Sigmoid colon (tissue), 7 donors: ENCODE results near the gene CFAP54. TPM values are rescaled to one million over a fixed set of nuclear protein-coding genes. Genes with fewer than 3 reads are reported as not detected.
"Not testable (repeated sequence)": the region's sequence is repeated elsewhere in the genome, so short reads cannot be mapped to it uniquely, and the experiment has no call there.

Experiments used
- DNase-seq: peaks from one replicate; pipeline ENCODE4 v3.0.0-alpha.2; 2019
- H3K27ac ChIP-seq, 4 donors: fragments of 200-600 bp; sonication (generic); one replicate each; pipeline ENCODE4 v1.5.1; 2016 to 2019; ENCODE audit warnings: mild to moderate bottlenecking in 1 of 4
- H3K27me3 ChIP-seq, 3 donors: fragments of 200-600 bp; sonication (generic); one replicate each; pipeline ENCODE4 v1.5.1; 2019; ENCODE audit warnings: mild to moderate bottlenecking in 1 of 3
- H3K36me3 ChIP-seq, 4 donors: fragments of 200-600 bp; sonication (generic); one replicate each; pipeline ENCODE4 v1.5.1; 2016 to 2019
- H3K4me1 ChIP-seq, 4 donors: fragments of 200-600 bp; sonication (generic); one replicate each; pipeline ENCODE4 v1.5.1; 2017 to 2019
- H3K4me3 ChIP-seq, 4 donors: fragments of 200-600 bp; sonication (generic); one replicate each; pipeline ENCODE4 v1.5.1; 2017 to 2019; ENCODE audit warnings: mild to moderate bottlenecking in 2 of 4, moderate library complexity in 1 of 4
- H3K9me3 ChIP-seq, 4 donors: fragments of 200-600 bp in 3 of 4; sonication (generic) in 3 of 4; one replicate each; pipeline versions ENCODE4 v1.5.1 to v1.6.1; 2013 to 2019
- EP300 ChIP-seq, 4 donors: sonication (generic); formaldehyde crosslinking; IDR thresholded peaks; one replicate each; pipeline ENCODE4 v1.6.1; 2017; ENCODE audit warnings: antibody characterized with exemption in 4 of 4
- POLR2A ChIP-seq, 2 donors: fragments of 450-650 bp; IDR thresholded peaks; one replicate each; pipeline ENCODE4 v1.6.1; 2016; ENCODE audit warnings: antibody characterized with exemption in 2 of 2, mild to moderate bottlenecking in 2 of 2, moderate library complexity in 2 of 2
- POLR2AphosphoS5 ChIP-seq, 4 donors: sonication (generic); formaldehyde crosslinking; IDR thresholded peaks; one replicate each; pipeline ENCODE4 v1.6.1; 2017; ENCODE audit warnings: antibody characterized with exemption in 4 of 4
- WGBS, 2 donors: extraction: QIAGEN DNeasy Blood & Tissue Kit; methylation state at CpG; one replicate each; pipeline ENCODE4 v1.1.7; 2013; 5-methylcytosine and 5-hydroxymethylcytosine counted together
- intact Hi-C: fragments of 100-400 bp; cut with DNase I; formaldehyde crosslinking; loops from one replicate; pipeline ENCODE4 v1.15.1; 2023
- polyA plus RNA-seq, 3 donors: library from polyadenylated mRNA; stranded (reverse); fragments of 200-250 nt; gene quantifications; one replicate each; pipeline ENCODE4 v1.2.3, GENCODE V29; 2013
- total RNA-seq, 4 donors: library from RNA; depleted of rRNA; stranded (reverse); fragments of >200 nt; gene quantifications; one replicate each; pipeline ENCODE4 v1.1.0, GENCODE V29; 2016
- TF ChIP-seq, protein P1 (sequence below), 4 experiments: fragments of 450-650 bp in 3 of 4; fragments of 200-600 bp in 1 of 4; IDR thresholded peaks; one replicate each; pipeline ENCODE4 v1.5.1; 2016 to 2019; ENCODE audit warnings: antibody characterized with exemption in 4 of 4, mild to moderate bottlenecking in 3 of 4, moderate library complexity in 2 of 4
- donor health status: healthy with polysubstance abuse.
- donor health status: Bipolar disorder and iron deficiency.
- donor health status: healthy.

CFAP54 gene
- total and polyA plus RNA-seq, 7 donors, result 0.07 to 10.5 (median 3.1) TPM; not detected in 2

DNA sequence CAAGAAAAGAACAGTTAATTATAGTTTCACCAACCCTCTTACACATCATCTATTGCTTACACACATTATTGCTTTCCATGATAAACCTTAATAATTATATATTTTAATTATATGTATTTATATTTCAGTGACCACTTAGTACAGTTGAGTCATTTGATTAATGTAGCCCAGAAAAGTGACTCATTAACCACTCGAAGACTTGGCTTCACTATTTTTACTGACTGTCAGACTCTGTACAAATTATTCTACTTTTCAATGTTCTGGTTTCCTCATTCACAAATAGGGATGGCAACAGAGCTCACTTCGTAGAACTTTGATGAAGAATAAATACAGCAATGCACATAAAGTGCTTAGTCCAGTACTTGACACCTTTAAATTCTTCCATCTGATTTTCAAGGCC lies 98.3 kb downstream of the CFAP54 start:
- H3K27ac ChIP-seq, result no peak overlapping the region
- H3K36me3 ChIP-seq, result no peaks in the 10 kb centered on the region
- no peaks in the 10 kb centered on the region for H3K27me3 ChIP-seq
- H3K9me3 ChIP-seq, result no peaks in the 10 kb centered on the region
- intact Hi-C loops, result no loop called here
- H3K4me1 ChIP-seq, result no peaks in the 10 kb centered on the region
- no peak for TF ChIP-seq EP300 (IDR thresholded peaks at IDR 0.05)
- TF ChIP-seq POLR2A (IDR thresholded peaks at IDR 0.05), result no peak
- TF ChIP-seq, protein P1, sequence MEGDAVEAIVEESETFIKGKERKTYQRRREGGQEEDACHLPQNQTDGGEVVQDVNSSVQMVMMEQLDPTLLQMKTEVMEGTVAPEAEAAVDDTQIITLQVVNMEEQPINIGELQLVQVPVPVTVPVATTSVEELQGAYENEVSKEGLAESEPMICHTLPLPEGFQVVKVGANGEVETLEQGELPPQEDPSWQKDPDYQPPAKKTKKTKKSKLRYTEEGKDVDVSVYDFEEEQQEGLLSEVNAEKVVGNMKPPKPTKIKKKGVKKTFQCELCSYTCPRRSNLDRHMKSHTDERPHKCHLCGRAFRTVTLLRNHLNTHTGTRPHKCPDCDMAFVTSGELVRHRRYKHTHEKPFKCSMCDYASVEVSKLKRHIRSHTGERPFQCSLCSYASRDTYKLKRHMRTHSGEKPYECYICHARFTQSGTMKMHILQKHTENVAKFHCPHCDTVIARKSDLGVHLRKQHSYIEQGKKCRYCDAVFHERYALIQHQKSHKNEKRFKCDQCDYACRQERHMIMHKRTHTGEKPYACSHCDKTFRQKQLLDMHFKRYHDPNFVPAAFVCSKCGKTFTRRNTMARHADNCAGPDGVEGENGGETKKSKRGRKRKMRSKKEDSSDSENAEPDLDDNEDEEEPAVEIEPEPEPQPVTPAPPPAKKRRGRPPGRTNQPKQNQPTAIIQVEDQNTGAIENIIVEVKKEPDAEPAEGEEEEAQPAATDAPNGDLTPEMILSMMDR (IDR thresholded peaks at IDR 0.05), result no peak
- TF ChIP-seq POLR2AphosphoS5 (IDR thresholded peaks at IDR 0.05), result no peak
- no peak overlapping the region for H3K4me3 ChIP-seq
- 55 to 76% methylated on average over 2 of the region's 2 CpGs for WGBS, 2 donors
- DNase-seq, result no peak

DNA sequence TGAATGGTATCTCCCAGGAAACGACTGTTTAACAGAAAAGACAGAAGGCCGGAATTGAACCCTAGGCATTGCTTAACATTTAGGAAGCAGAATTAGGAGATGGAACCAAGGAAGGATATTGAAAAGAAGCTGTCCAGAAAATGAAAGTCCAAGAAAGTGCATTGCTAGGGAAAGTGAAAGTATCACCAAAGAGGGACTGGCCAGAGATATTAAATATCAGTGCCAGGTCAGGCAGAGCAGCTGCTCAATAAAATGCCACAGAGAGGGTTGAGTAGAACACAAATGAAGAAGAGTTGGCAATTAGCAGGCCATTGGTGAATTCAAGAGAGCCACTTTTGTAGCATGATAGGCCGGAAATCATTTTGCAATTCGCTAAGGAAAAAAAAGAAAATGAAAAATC lies 101.6 kb downstream of the CFAP54 start:
- intact Hi-C loops, result no loop called here
- H3K27me3 ChIP-seq, result no peaks in the 10 kb centered on the region
- DNase-seq, result no peak
- no peak for TF ChIP-seq POLR2AphosphoS5 (IDR thresholded peaks at IDR 0.05)
- 65 to 66% methylated on average over 4 of the region's 4 CpGs for WGBS, 2 donors
- H3K4me3 ChIP-seq, result no peak overlapping the region
- no peaks in the 10 kb centered on the region for H3K4me1 ChIP-seq
- no peaks in the 10 kb centered on the region for H3K36me3 ChIP-seq
- no peak overlapping the region for H3K27ac ChIP-seq
- no peaks in the 10 kb centered on the region for H3K9me3 ChIP-seq

DNA sequence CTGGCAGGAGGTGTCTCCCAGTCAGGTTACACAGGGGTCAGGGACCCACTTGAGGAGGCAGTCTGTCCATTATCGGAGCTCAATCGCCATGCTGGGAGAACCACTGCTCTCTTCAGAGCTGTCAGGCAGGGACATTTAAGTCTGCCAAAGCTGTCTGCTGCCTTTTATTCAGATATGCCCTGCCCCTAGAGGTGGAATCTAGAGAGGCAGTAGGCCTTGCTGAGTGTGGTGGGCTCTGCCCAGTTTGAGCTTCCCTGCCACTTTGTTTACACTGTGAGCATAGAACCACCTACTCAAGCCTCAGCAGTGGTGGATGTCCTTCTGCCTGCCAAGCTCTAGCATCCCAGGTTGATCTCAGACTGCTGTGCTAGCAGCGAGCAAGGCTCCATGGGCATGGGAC lies 115.0 kb downstream of the CFAP54 start:
- H3K9me3 ChIP-seq, intact Hi-C loops, H3K27me3 ChIP-seq, H3K4me3 ChIP-seq, DNase-seq, H3K36me3 ChIP-seq, H3K27ac ChIP-seq, H3K4me1 ChIP-seq: not testable (repeated sequence)
- WGBS, 2 donors, result 91 to 94% methylated on average over 3 of the region's 3 CpGs

DNA sequence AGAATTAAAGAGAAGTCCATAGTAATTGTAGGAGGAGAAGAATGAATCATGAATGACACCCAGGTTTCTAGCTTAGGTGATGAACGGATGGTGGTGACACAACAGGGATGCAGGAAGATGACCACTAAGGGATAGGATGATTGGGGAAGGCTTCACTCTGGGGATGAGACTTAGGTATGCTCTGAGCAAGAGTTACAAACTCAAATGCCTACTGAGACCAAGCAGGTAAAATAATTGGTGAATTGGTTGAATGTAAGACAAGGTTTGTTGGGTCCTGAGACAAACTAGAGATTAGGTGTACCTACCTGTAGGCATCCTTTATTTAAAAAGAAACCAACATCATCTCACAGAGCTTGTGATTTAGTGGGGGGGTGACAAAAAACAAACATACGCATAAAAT lies 116.3 kb downstream of the CFAP54 start:
- Histone ChIP-seq H3K4me3 (no peak overlapping the region), H3K4me1 (no peaks in the 10 kb centered on the region), H3K27ac (no peak overlapping the region), H3K9me3 (no peaks in the 10 kb centered on the region), H3K36me3 (no peaks in the 10 kb centered on the region), H3K27me3 (no peaks in the 10 kb centered on the region)
- WGBS, 2 donors, result 89% methylated on average over 2 of the region's 2 CpGs
- TF ChIP-seq, protein P1 (IDR thresholded peaks at IDR 0.05), result no peak
- intact Hi-C loops, result no loop called here
- DNase-seq, result no peak

DNA sequence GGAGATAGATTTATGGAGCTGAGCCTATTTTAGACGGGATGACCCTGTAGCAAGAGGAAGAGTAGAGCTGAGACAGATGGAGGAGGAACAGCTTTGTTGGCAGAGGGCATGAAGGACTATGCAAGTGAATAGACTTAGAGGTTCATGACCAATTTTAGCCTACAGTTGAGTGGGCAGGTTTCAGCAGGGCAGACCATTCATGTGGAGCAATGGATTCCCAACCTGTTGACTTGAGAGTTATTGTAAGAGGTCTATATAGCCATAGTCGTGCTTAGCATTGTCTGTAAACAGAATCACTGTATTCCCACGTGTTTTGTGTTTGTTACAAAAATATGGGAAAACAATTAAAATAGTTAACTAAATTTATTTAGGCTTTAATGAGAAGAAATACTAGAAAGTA lies 116.8 kb downstream of the CFAP54 start:
- TF ChIP-seq POLR2A (IDR thresholded peaks at IDR 0.05), result no peak
- no peak for TF ChIP-seq POLR2AphosphoS5 (IDR thresholded peaks at IDR 0.05)
- TF ChIP-seq, protein P1 (IDR thresholded peaks at IDR 0.05), result no peak
- TF ChIP-seq EP300 (IDR thresholded peaks at IDR 0.05), result no peak
- Histone ChIP-seq H3K4me3 (no peak overlapping the region), H3K36me3 (no peaks in the 10 kb centered on the region), H3K4me1 (no peaks in the 10 kb centered on the region), H3K9me3 (no peaks in the 10 kb centered on the region), H3K27ac (no peak overlapping the region), H3K27me3 (no peaks in the 10 kb centered on the region)
- 52 to 69% methylated on average over 3 of the region's 3 CpGs for WGBS, 2 donors
- intact Hi-C loops, result no loop called here
- DNase-seq, result no peak

DNA sequence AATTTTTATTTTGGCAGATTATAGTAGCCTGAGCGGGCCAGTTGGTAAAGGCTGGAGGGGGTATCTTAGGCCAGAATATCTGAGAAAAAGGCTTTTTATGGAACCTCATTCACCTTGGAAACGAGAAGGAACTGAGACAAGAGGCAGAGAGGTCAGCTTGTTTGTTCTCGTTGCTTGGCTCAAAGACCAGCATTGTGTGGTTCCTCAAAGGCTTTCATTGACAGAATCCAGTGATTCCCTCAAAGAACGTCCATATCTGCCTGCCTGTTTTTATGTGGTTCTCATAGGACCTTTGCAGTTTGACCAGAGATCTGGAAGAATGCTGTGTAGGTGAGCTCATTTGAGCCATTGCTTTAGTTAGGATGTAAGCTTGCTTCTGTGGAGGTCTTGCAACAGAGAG lies 117.3 kb downstream of the CFAP54 start:
- TF ChIP-seq POLR2A (IDR thresholded peaks at IDR 0.05) (no peak), EP300 (IDR thresholded peaks at IDR 0.05) (no peak), POLR2AphosphoS5 (IDR thresholded peaks at IDR 0.05) (no peak)
- TF ChIP-seq, protein P1 (IDR thresholded peaks at IDR 0.05), result no peak
- H3K27ac ChIP-seq, result no peak overlapping the region
- no peak for DNase-seq
- no peaks in the 10 kb centered on the region for H3K27me3 ChIP-seq
- WGBS, 2 donors, result 60 to 77% methylated on average over 4 of the region's 4 CpGs
- H3K9me3 ChIP-seq, result peaks cover 0 to 3% (median 0%) of the 10 kb centered on the region in 4 donors
- H3K36me3 ChIP-seq, result no peaks in the 10 kb centered on the region
- no peak overlapping the region for H3K4me3 ChIP-seq
- intact Hi-C loops, result no loop called here
- no peaks in the 10 kb centered on the region for H3K4me1 ChIP-seq
